RWPE1 (cell line): ENCODE measurements around the gene MDM2.

Source experiments
- CTCF ChIA-PET: fragments of 350-600 bp; sonication (Branson Sonifier 250); formaldehyde crosslinking; extraction: SDS; loops from one replicate; lab custom pipeline; 2021; lab: Yijun Ruan, JAX
- POLR2A ChIA-PET: fragments of 400-600 bp; formaldehyde crosslinking; extraction: SDS; loops from one replicate; lab custom pipeline; 2020; ENCODE audit warnings: antibody characterized with exemption; ENCODE audit not compliant: low non-redundant PET; lab: Yijun Ruan, JAX
- DNase-seq: peaks from one replicate; pipeline ENCODE4 v3.0.0; 2012; ENCODE audit warnings: low spot score
- H3K27ac ChIP-seq: fragments of 450-650 bp; 2 replicates; pipeline ENCODE4 v1.5.1; 2017
- TF ChIP-seq, protein P1 (sequence below): fragments of 450-650 bp; conservative IDR thresholded peaks from 2 replicates; pipeline ENCODE4 v1.5.1; 2017; ENCODE audit warnings: low read depth, mild to moderate bottlenecking

The MDM2 gene

DNA sequence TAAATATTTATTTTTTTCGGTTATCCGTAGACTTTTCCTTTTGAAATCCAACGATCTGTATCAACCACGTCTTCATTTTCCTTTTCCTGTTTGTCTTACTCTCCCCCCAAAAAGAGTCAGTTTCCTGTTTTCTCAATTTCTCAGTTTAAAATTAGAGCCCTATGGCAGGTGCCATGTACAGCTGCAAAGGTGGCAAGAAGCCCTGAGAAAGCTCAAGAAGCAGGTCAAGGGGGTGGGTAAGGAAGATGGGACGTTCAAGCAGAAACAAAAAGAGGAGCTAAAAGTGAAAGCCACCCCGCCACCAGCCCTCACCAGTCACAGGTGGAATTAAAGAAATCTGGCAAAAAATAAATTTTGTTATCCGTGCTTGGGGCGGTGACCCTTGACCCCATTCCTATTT lies 35.3 kb upstream of the MDM2 start:
- TF ChIP-seq, protein P1, sequence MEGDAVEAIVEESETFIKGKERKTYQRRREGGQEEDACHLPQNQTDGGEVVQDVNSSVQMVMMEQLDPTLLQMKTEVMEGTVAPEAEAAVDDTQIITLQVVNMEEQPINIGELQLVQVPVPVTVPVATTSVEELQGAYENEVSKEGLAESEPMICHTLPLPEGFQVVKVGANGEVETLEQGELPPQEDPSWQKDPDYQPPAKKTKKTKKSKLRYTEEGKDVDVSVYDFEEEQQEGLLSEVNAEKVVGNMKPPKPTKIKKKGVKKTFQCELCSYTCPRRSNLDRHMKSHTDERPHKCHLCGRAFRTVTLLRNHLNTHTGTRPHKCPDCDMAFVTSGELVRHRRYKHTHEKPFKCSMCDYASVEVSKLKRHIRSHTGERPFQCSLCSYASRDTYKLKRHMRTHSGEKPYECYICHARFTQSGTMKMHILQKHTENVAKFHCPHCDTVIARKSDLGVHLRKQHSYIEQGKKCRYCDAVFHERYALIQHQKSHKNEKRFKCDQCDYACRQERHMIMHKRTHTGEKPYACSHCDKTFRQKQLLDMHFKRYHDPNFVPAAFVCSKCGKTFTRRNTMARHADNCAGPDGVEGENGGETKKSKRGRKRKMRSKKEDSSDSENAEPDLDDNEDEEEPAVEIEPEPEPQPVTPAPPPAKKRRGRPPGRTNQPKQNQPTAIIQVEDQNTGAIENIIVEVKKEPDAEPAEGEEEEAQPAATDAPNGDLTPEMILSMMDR: no peak
- ChIA-PET POLR2A (no interaction called here), CTCF (no interaction called here)
- no peak for DNase-seq
- H3K27ac ChIP-seq: no peak overlapping the region

DNA sequence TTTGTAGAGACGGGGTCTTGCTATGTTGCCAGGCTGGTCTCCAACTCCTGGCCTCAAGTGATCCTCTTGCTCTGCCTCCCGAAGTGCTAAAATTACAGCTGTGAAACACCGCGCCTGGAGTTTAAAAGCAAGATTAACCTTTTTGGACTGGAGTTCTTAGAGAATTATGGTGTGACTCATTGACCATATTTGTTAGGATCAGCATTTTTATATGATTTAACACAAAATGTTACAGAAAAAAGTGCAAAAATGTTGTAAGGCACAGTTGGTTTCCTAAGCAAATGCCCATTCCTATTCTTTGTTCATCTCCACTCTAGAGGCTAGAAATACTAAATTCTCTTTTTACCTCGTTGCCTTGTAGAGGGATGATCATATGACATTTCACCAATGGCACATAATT lies 34.4 kb upstream of the MDM2 start:
- H3K27ac ChIP-seq: no peak overlapping the region
- CTCF ChIA-PET: no interaction called here
- TF ChIP-seq, protein P1: no peak
- DNase-seq: no peak
- POLR2A ChIA-PET: no interaction called here

DNA sequence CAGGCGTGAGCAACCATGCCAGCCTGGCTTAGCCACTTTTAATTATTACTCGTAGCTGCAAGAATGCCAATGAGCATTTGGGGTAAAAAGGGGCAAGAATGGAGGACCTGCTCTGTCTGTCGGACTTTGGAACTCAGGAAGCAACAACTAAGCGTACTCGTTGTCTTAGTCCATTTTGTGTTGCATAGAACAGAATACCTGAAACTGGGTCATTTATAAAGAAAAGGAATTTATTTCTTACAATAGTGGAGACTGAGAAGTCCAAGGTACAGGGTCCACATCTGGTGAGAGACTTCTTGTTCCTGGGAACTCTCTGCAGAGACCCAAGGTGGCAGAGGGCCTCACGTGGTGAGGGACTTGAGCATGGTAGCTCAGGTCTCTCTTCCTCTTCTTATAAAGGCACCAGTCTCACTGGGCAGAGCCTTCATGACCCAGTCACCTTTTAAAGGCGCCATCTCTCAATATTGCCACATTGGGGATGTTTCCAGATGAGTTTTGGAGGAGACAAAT lies 32.8 kb upstream of the MDM2 start:
- ChIA-PET POLR2A (no interaction called here), CTCF (interaction anchor here (1.1 kb wide), 1 partner anchor 163 kb away, joined by 3 read pairs; no protein-coding TSS in a partner anchor)
- no peak overlapping the region for H3K27ac ChIP-seq
- TF ChIP-seq, protein P1: no peak
- no peak for DNase-seq

DNA sequence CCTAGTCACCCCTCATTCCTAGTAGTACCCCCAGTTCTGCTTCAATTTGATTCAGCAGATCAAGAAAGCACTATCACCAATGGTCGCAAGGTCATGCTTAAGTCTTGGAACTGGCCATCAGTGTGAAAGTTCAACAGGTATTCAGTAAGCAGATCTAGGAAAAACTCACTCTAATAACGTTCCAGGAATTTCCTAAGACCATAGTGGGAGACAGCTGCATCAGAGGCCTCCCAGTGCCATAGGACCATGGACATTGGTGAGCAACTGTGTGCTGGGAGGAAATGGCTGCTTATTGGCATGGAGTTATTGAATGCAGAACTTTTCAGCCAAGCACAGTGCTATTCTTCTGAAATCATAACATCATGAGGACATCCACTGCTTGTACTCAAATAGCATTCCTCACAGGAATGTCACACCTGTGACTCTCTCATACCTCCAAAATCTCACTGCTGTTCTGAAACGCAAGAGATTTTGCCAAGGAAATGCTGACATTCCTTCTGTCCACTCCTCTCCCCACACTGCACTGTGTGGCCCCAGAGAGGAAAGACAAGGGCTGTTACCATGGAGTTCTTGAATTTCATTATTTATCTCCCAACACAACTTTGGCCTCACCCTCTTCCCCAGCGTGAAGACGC lies 30.9 kb upstream of the MDM2 start:
- POLR2A ChIA-PET: no interaction called here
- H3K27ac ChIP-seq: no peak overlapping the region
- no peak for DNase-seq
- TF ChIP-seq, protein P1: no peak
- CTCF ChIA-PET: no interaction called here

DNA sequence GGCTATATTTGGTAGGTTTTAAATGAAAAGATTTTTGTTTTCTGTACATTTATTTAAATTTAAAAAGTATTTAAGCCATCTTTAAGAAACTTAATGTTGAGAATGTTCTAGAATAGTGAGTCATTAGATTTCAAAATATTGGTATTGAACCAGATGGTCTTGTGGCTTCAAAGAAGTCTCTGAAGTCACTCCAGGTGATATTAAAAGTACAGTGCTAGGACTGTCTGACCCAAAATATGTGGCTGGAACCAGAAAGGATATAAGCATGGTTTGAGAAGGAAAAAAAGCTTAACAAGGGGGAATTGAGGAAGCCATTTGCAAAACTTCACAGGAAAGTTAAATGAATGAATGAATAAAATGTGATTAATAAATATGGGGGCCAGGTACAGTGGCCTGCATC lies 28.7 kb upstream of the MDM2 start:
- ChIA-PET POLR2A (no interaction called here), CTCF (no interaction called here)
- TF ChIP-seq, protein P1: no peak
- DNase-seq: no peak
- no peak overlapping the region for H3K27ac ChIP-seq

DNA sequence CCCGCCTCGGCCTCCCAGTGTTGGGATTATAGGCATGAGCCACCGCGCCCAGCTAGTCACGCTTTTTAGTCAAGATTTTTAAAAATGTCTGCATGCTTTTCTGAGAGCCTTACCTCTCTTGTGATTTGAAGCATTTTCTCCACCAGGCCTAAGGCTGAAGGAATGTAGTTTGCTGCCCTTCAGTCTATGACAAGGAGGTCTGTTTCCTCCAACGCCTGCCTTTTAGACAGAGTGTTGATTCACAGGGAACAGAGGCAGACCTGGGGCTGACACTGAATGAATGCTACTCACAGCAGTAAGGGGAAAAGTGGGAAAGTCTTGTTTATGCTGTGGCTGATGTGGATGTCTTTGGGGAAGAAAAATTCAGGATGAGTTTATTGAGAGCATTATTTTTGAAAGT lies 27.2 kb upstream of the MDM2 start:
- H3K27ac ChIP-seq: no peak overlapping the region
- no peak for DNase-seq
- ChIA-PET CTCF (no interaction called here), POLR2A (no interaction called here)
- TF ChIP-seq, protein P1: no peak
